ENCODE results near the gene PARD3B. TPM values are rescaled to one million over a fixed set of nuclear protein-coding genes. Genes with fewer than 3 reads are reported as not detected.

The PARD3B gene
- total and polyA plus RNA-seq, 2 of the 13 experiments (the other 11 are each of a cell fraction or from before 2014, with no cell fraction given), result 0.71 to 2.3 TPM

GRCh38 chr2:205494537-205495235 is 949.4 kb downstream of the PARD3B start:
- no peaks in the 10 kb centered on the region for H3K79me2 ChIP-seq (ENCODE audit: insufficient read depth, low read length)
- no peak for TF ChIP-seq ZNF547 (CRISPR knock-in tag; IDR thresholded peaks at IDR 0.05)
- TF ChIP-seq HOXA9 (CRISPR knock-in tag; IDR thresholded peaks at IDR 0.05; ENCODE audit: borderline replicate concordance), result no peak
- TF ChIP-seq MAF1 (CRISPR knock-in tag; IDR thresholded peaks at IDR 0.05; ENCODE audit: borderline replicate concordance), result no peak
- no peak for TF ChIP-seq PAWR (CRISPR knock-in tag; IDR thresholded peaks at IDR 0.05; ENCODE audit: borderline replicate concordance)
- no peak for TF ChIP-seq MXD4 (CRISPR knock-in tag; IDR thresholded peaks at IDR 0.05)
- TF ChIP-seq, protein P1, sequence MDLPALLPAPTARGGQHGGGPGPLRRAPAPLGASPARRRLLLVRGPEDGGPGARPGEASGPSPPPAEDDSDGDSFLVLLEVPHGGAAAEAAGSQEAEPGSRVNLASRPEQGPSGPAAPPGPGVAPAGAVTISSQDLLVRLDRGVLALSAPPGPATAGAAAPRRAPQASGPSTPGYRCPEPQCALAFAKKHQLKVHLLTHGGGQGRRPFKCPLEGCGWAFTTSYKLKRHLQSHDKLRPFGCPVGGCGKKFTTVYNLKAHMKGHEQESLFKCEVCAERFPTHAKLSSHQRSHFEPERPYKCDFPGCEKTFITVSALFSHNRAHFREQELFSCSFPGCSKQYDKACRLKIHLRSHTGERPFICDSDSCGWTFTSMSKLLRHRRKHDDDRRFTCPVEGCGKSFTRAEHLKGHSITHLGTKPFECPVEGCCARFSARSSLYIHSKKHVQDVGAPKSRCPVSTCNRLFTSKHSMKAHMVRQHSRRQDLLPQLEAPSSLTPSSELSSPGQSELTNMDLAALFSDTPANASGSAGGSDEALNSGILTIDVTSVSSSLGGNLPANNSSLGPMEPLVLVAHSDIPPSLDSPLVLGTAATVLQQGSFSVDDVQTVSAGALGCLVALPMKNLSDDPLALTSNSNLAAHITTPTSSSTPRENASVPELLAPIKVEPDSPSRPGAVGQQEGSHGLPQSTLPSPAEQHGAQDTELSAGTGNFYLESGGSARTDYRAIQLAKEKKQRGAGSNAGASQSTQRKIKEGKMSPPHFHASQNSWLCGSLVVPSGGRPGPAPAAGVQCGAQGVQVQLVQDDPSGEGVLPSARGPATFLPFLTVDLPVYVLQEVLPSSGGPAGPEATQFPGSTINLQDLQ (CRISPR knock-in tag; IDR thresholded peaks at IDR 0.05), result no peak
- no peak for TF ChIP-seq FOXC1 (CRISPR knock-in tag; IDR thresholded peaks at IDR 0.05; ENCODE audit: borderline replicate concordance)
- TF ChIP-seq HNRNPLL (IDR thresholded peaks at IDR 0.05; ENCODE audit: low read depth, low read length, poor library complexity, severe bottlenecking), result no peak
- no peak for TF ChIP-seq MIER3 (CRISPR knock-in tag; IDR thresholded peaks at IDR 0.05; ENCODE audit: borderline replicate concordance)
- TF ChIP-seq TEF (CRISPR knock-in tag; IDR thresholded peaks at IDR 0.05), result no peak
- no peak for TF ChIP-seq ZNF232 (CRISPR knock-in tag; IDR thresholded peaks at IDR 0.05; ENCODE audit: borderline replicate concordance)
- FAIRE-seq, result no peak
- H3K9ac ChIP-seq (ENCODE audit: insufficient read depth, low read depth, low read length), result no peak overlapping the region
- in situ Hi-C loops (cut with HindIII; ENCODE audit: extremely low pct_ligation_motif_present, low pct_unique_long_range_greater_than_20kb) (no loop called here), intact Hi-C loops (cut with micrococcal nuclease; ENCODE audit: unreplicated experiment) (no loop called here)
- no peaks in the 10 kb centered on the region for H3K27me3 ChIP-seq (ENCODE audit: control insufficient read depth in 1 of 2, insufficient read depth in 2 of 2, low read length in 2 of 2)
- no peak for DNase-seq (ENCODE audit: low spot score)
- no TSS peak for BruUV-seq (replicated peaks)
- no peak overlapping the region for H3K27ac ChIP-seq (ENCODE audit: extremely low read length, insufficient read depth, low read length)
- no peaks in the 10 kb centered on the region for H4K20me1 ChIP-seq (ENCODE audit: insufficient read depth, low read length)
- POLR2A ChIA-PET, result no interaction called here
- CTCF ChIA-PET (ENCODE audit: low intra/inter-chr PET ratio, low total read pairs), result no interaction called here
- no peak overlapping the region for H3K4me2 ChIP-seq (ENCODE audit: low read depth, low read length)
- no peak for ATAC-seq
- H3K36me3 ChIP-seq (replicated peaks in 1 of 2; ENCODE audit: control insufficient read depth in 1 of 2, insufficient read depth in 2 of 2, low read length in 2 of 2), result no peaks in the 10 kb centered on the region
- H3K9me3 ChIP-seq (ENCODE audit: low read length), result no peaks in the 10 kb centered on the region
- H3K4me3 ChIP-seq (replicated peaks in 1 of 3; ENCODE audit: insufficient read depth in 1 of 3, low read depth in 2 of 3, low read length in 3 of 3), result no peak overlapping the region
- no peak overlapping the region for H2AFZ ChIP-seq (ENCODE audit: low read length)
- 44% methylated on average over 7 of the region's 7 CpGs for WGBS (ENCODE audit: low lambda C conversion rate)
- H3K4me1 ChIP-seq (ENCODE audit: insufficient read depth, low read length), result no peaks in the 10 kb centered on the region

Data from HepG2 (cell line).